Epidermal melanocyte (primary cell): ENCODE data around the gene ASCL5.
A peak's percentile ranks its signal among the peaks of the same experiment; 100 is the strongest.

Source experiments
- DNase-seq: peaks from one replicate; pipeline ENCODE4 v3.0.0; 2011; ENCODE audit warnings: low spot score; ENCODE audit not compliant: insufficient read length

Gene ASCL5

GRCh38 chr1:201111156-201111555 lies 15.8 kb downstream of the ASCL5 start:
- no peak for DNase-seq

GRCh38 chr1:201110616-201111015 lies 16.4 kb downstream of the ASCL5 start:
- no peak for DNase-seq

- no peak for DNase-seq
Observed at GRCh38 chr1:201110138-201110537, 16.8 kb downstream of the ASCL5 start.

GRCh38 chr1:201109651-201110050 lies 17.3 kb downstream of the ASCL5 start:
- DNase-seq, result no peak

- DNase-seq, result no peak
Observed at GRCh38 chr1:201108614-201109013, 18.4 kb downstream of the ASCL5 start.

GRCh38 chr1:201105688-201106087 lies 21.3 kb downstream of the ASCL5 start:
- no peak for DNase-seq

- no peak for DNase-seq
Observed at GRCh38 chr1:201104141-201104540, 22.8 kb downstream of the ASCL5 start.

GRCh38 chr1:201103666-201104065 lies 23.3 kb downstream of the ASCL5 start:
- DNase-seq, result no peak

GRCh38 chr1:201100169-201100930 lies 26.6 kb downstream of the ASCL5 start:
- DNase-seq, result no peak

- DNase-seq, result no peak
Observed at GRCh38 chr1:201098992-201099677, 27.8 kb downstream of the ASCL5 start.

- no peak for DNase-seq
Observed at GRCh38 chr1:201096977-201097856, 29.8 kb downstream of the ASCL5 start.

GRCh38 chr1:201096041-201096461 lies 30.9 kb downstream of the ASCL5 start:
- no peak for DNase-seq

GRCh38 chr1:201095581-201095980 lies 31.4 kb downstream of the ASCL5 start:
- DNase-seq, result no peak

- no peak for DNase-seq
Observed at GRCh38 chr1:201094832-201095231, 32.2 kb downstream of the ASCL5 start.

GRCh38 chr1:201093962-201094361 lies 33.0 kb downstream of the ASCL5 start:
- no peak for DNase-seq

GRCh38 chr1:201093561-201093960 lies 33.4 kb downstream of the ASCL5 start:
- DNase-seq, result no peak

GRCh38 chr1:201092738-201093137 lies 34.2 kb downstream of the ASCL5 start:
- DNase-seq, result no peak

GRCh38 chr1:201091256-201091655 lies 35.7 kb downstream of the ASCL5 start:
- no peak for DNase-seq

- DNase-seq, result peak; percentile 42
Observed at GRCh38 chr1:201090541-201090940, 36.4 kb downstream of the ASCL5 start.

GRCh38 chr1:201089596-201089995 lies 37.4 kb downstream of the ASCL5 start:
- no peak for DNase-seq

- DNase-seq, result no peak
Observed at GRCh38 chr1:201088901-201089525, 38.0 kb downstream of the ASCL5 start.
